HCT116 (cell line): Measurements from ENCODE around the gene PSORS1C1.

Experiments used
- ELF1 ChIP-seq: IDR thresholded peaks from 2 replicates; pipeline ENCODE4 v1.6.1; 2012; ENCODE audit warnings: low read depth, borderline replicate concordance
- EZH2 ChIP-seq: fragments of 200-600 bp; sonication (generic); IDR thresholded peaks from 2 replicates; pipeline ENCODE4 v1.6.1; 2017; ENCODE audit warnings: antibody characterized with exemption, mixed run types
- EZH2phosphoT487 ChIP-seq: fragments of 200-600 bp; IDR thresholded peaks from 2 replicates; pipeline ENCODE4 v1.6.1; 2018; ENCODE audit warnings: antibody characterized with exemption, borderline replicate concordance
- FOSL1 ChIP-seq: IDR thresholded peaks from 2 replicates; pipeline ENCODE4 v1.6.1; 2012; ENCODE audit warnings: low read depth
- JUND ChIP-seq: IDR thresholded peaks from 2 replicates; pipeline ENCODE4 v1.6.1; 2012
- POLR2A ChIP-seq: IDR thresholded peaks from 2 replicates; pipeline ENCODE4 v1.7.0; 2011; ENCODE audit warnings: borderline replicate concordance; ENCODE audit not compliant: insufficient read depth, insufficient read length; ENCODE audit errors: extremely low read depth
- POLR2AphosphoS5 ChIP-seq: IDR thresholded peaks from 2 replicates; pipeline ENCODE4 v1.6.1; 2011; ENCODE audit warnings: mild to moderate bottlenecking, low read depth, low read length, moderate library complexity
- SIN3A ChIP-seq: IDR thresholded peaks from 2 replicates; pipeline ENCODE4 v1.6.1; 2012; ENCODE audit warnings: low read depth
- TCF7L2 ChIP-seq: IDR thresholded peaks from 2 replicates; pipeline ENCODE4 v1.7.0; 2011; ENCODE audit warnings: borderline replicate concordance, inconsistent platforms; ENCODE audit not compliant: insufficient read depth, insufficient read length; ENCODE audit errors: extremely low read depth
- ZFX ChIP-seq: fragments of 450-650 bp; IDR thresholded peaks from 2 replicates; pipeline ENCODE4 v1.6.1; 2017
- TF ChIP-seq, protein P1 (sequence below): IDR thresholded peaks from 2 replicates; pipeline ENCODE4 v1.6.1; 2012
- TF ChIP-seq, protein P2 (sequence below), 3 experiments: fragments of 200-600 bp in 1 of 3; sonication (generic) in 1 of 3; IDR thresholded peaks in 2 of 3; conservative IDR thresholded peaks in 1 of 3; 2 replicates each; pipeline ENCODE4 v1.5.1; 2012 to 2017; ENCODE audit warnings: low read depth in 2 of 3, low read length in 2 of 3, antibody characterized with exemption in 1 of 3, borderline replicate concordance in 1 of 3, control low read depth in 1 of 3, mild to moderate bottlenecking in 1 of 3, mixed read lengths in 1 of 3, mixed run types in 1 of 3, moderate library complexity in 1 of 3; ENCODE audit not compliant: insufficient read depth in 1 of 3
- TF ChIP-seq, protein P3 (sequence below): IDR thresholded peaks from 2 replicates; pipeline ENCODE4 v1.6.1; 2011; ENCODE audit warnings: mild to moderate bottlenecking, low read length, moderate library complexity; ENCODE audit not compliant: insufficient replicate concordance; ENCODE audit errors: extremely low read depth

DNA sequence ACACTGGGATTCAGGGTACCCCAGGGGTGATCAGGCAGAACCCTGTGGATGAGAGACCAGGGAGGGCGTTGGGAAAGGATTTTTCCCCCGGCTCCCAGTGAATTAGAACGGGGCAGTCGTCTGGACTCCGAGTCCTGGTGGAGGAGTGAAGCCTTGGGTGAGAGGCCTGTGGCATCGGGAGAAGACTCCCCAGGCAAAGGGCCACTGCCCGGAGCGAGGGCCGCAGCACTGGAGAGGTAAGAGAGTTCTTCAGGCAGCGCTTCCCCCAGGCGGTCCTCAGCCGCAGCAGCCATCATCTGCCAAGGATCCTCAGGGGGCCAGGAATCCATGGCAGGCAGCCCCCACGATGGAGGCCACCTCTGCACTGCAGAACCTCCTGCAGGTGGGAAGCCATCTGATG is 2.9 kb upstream of the PSORS1C1 start:
- TF ChIP-seq POLR2A (no peak), EZH2phosphoT487 (no peak), ELF1 (no peak), JUND (no peak), SIN3A (no peak), POLR2AphosphoS5 (no peak), TCF7L2 (no peak), FOSL1 (no peak), EZH2 (no peak), ZFX (no peak)
- TF ChIP-seq, protein P1, sequence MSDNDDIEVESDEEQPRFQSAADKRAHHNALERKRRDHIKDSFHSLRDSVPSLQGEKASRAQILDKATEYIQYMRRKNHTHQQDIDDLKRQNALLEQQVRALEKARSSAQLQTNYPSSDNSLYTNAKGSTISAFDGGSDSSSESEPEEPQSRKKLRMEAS: no peak
- TF ChIP-seq, protein P2, sequence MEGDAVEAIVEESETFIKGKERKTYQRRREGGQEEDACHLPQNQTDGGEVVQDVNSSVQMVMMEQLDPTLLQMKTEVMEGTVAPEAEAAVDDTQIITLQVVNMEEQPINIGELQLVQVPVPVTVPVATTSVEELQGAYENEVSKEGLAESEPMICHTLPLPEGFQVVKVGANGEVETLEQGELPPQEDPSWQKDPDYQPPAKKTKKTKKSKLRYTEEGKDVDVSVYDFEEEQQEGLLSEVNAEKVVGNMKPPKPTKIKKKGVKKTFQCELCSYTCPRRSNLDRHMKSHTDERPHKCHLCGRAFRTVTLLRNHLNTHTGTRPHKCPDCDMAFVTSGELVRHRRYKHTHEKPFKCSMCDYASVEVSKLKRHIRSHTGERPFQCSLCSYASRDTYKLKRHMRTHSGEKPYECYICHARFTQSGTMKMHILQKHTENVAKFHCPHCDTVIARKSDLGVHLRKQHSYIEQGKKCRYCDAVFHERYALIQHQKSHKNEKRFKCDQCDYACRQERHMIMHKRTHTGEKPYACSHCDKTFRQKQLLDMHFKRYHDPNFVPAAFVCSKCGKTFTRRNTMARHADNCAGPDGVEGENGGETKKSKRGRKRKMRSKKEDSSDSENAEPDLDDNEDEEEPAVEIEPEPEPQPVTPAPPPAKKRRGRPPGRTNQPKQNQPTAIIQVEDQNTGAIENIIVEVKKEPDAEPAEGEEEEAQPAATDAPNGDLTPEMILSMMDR (IDR thresholded peaks at IDR 0.05 in 2 of 3, conservative IDR thresholded peaks at IDR 0.05 in 1 of 3; ENCODE audit: borderline replicate concordance in 1 of 3, insufficient read depth in 1 of 3, low read depth in 2 of 3, low read length in 2 of 3): no peak
- TF ChIP-seq, protein P3, sequence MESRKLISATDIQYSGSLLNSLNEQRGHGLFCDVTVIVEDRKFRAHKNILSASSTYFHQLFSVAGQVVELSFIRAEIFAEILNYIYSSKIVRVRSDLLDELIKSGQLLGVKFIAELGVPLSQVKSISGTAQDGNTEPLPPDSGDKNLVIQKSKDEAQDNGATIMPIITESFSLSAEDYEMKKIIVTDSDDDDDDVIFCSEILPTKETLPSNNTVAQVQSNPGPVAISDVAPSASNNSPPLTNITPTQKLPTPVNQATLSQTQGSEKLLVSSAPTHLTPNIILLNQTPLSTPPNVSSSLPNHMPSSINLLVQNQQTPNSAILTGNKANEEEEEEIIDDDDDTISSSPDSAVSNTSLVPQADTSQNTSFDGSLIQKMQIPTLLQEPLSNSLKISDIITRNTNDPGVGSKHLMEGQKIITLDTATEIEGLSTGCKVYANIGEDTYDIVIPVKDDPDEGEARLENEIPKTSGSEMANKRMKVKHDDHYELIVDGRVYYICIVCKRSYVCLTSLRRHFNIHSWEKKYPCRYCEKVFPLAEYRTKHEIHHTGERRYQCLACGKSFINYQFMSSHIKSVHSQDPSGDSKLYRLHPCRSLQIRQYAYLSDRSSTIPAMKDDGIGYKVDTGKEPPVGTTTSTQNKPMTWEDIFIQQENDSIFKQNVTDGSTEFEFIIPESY: no peak
